Measurements from ENCODE around the gene KIR2DL1.
"Not testable (repeated sequence)": the region's sequence is repeated elsewhere in the genome, so short reads cannot be mapped to it uniquely, and the experiment has no call there.

KIR2DL1 gene

GRCh38 chr19:54769646-54770045 is at the start of gene KIR2DL1:
TSS of gene KIR2DL1 (plus strand) at chr19:54769793. CDS start at chr19:54769851, 58 bp downstream.
- not testable (repeated sequence) for DNase-seq

DNA sequence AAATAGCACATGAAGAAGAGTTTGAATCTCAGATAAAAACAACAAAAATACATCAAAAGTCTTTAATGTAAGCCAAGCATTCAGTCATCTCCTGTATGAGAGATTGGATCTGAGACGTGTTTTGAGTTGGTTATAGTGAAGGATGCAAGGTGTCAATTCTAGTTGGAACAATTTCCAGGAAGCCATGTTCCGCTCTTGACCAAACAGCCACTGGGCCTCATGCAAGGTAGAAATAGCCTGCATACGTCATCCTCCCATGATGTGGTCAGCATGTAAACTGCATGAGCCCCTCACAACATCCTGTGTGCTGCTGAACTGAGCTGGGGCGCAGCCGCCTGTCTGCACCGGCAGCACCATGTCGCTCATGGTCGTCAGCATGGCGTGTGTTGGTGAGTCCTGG is 45.5 kb upstream of the KIR2DL1 start, which contains the start of gene KIR3DL3:
Gene KIR3DL3 (plus strand): TSS at position 301 of the 400 bp plus-strand sequence. CDS start 55 bp downstream, at position 356.
- DNase-seq: no peak

GRCh38 chr19:54724644-54725043 is 44.9 kb upstream of the KIR2DL1 start:
- no peak for DNase-seq

- DNase-seq: no peak
Measured at GRCh38 chr19:54725321-54725720, 44.3 kb upstream of the KIR2DL1 start.

- no peak for DNase-seq
Measured at GRCh38 chr19:54727562-54727961, 42.0 kb upstream of the KIR2DL1 start.

- DNase-seq: no peak
Measured at GRCh38 chr19:54728167-54728566, 41.4 kb upstream of the KIR2DL1 start.

DNA sequence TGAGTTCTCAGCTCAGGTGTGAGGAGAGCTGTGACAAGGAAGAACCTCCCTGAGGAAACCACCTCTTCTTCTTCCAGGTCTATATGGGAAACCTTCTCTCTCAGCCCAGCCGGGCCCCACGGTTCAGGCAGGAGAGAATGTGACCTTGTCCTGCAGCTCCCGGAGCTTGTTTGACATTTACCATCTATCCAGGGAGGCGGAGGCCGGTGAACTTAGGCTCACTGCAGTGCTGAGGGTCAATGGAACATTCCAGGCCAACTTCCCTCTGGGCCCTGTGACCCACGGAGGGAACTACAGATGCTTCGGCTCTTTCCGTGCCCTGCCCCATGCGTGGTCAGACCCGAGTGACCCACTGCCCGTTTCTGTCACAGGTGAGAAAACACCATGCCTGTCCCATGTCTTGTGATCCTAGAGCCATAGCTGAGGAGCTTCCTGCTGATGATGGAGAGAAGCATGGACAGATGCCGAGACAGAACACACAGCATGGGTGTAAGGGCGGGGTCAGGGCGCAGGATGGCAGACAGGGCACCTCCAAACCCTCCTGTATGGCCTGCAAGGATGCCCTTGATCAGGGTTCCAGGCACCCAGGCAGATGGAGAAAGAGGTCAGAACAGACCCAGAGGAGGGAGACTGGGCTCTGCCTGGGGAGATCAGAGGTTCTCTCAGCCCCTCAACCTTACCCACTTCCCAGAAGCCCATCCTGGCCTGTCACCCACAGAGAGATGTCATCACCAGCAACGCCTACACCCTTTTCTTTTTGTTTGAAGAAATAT is 40.0 kb upstream of the KIR2DL1 start:
- DNase-seq: no peak

GRCh38 chr19:54731191-54731590 is 38.4 kb upstream of the KIR2DL1 start:
- no peak for DNase-seq

DNA sequence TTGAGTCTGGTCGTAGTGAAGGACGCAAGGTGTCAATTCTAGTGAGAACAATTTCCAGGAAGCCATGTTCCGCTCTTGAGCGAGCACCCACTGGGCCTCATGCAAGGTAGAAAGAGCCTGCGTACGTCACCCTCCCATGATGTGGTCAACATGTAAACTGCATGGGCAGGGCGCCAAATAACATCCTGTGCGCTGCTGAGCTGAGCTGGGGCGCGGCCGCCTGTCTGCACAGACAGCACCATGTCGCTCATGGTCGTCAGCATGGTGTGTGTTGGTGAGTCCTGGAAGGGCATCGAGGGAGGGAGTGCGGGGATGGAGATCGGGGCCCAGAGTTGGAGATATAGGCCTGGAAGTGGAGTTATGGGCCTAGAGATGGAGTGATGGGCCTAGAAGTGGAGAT is 31.3 kb upstream of the KIR2DL1 start, which contains the start of gene KIR2DL3:
Gene KIR2DL3 (plus strand): TSS at position 208 of the 400 bp plus-strand sequence. CDS start 33 bp downstream, at position 241.
- not testable (repeated sequence) for DNase-seq

DNA sequence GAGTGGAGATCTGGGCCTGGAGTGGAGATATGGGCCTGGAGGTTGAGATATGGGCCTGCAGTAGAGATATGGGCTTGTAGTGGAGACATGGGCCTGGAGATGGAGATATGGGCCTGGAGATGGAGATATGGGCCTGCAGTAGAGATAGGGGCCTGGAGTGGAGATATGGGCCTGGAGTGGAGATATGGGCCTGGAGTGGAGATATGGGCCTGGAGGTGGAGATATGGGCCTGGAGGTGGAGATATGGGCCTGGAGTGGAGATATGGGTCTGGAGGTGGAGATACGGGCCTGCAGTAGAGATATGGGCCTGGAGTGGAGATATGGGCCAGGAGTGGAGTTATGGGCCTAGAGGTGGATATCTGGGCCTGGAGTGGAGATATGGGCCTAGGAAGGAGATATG is 30.9 kb upstream of the KIR2DL1 start:
- no peak for DNase-seq

DNA sequence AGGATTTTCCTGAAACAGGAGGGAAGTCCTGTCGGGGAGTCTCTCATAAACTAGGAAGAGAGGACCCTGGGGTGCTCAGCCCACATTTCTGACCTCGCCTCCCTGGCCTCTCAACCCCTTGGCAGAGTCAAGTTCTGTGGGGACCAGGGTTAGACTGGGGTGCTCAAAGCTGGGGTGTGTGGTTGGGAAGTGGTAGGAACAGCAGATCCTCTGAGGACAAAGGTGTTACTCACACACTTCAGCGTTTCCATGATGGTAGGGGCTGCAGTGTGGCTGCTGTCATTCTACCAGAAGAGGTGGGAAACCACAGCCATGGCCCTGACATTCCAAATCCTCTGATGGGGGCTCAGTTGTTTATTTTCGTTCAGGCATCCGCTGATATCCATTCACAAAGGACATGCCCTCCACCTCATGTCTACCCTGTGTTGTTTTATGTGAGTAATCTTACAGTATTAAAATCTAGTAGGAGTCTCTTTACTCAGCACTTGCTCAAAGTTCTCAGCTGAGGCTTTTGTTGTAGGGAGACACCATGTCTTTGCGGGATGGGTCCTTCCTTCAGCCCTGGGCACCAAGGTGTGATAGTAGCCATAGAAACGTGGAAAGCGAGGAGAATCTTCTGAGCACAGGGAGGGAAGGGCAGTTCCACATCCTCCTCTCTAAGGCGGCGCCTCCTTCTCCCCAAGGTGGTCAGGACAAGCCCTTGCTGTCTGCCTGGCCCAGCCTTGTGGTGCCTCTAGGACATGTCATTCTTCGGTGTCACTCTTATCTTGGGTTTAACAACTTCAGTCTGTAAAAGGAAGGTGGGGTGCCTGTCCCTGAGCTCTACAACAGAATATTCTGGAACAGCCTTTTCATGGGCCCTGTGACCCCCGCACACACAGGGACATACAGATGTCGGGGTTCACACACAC is 29.8 kb upstream of the KIR2DL1 start:
- no peak for DNase-seq

DNA sequence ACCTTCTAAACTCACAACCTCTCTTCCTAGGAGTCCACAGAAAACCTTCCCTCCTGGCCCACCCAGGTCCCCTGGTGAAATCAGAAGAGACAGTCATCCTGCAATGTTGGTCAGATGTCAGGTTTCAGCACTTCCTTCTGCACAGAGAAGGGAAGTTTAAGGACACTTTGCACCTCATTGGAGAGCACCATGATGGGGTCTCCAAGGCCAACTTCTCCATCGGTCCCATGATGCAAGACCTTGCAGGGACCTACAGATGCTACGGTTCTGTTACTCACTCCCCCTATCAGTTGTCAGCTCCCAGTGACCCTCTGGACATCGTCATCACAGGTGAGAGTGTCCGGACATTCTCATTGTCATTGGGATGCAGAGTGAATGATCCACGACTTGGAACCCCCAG is 27.6 kb upstream of the KIR2DL1 start:
- DNase-seq: not testable (repeated sequence)

GRCh38 chr19:54744080-54744479 is 25.5 kb upstream of the KIR2DL1 start:
- DNase-seq: not testable (repeated sequence)

- peak; percentile 22 for DNase-seq
Measured at GRCh38 chr19:54747614-54748322, 21.8 kb upstream of the KIR2DL1 start.

- DNase-seq: not testable (repeated sequence)
Measured at GRCh38 chr19:54750276-54750675, 19.3 kb upstream of the KIR2DL1 start.

DNA sequence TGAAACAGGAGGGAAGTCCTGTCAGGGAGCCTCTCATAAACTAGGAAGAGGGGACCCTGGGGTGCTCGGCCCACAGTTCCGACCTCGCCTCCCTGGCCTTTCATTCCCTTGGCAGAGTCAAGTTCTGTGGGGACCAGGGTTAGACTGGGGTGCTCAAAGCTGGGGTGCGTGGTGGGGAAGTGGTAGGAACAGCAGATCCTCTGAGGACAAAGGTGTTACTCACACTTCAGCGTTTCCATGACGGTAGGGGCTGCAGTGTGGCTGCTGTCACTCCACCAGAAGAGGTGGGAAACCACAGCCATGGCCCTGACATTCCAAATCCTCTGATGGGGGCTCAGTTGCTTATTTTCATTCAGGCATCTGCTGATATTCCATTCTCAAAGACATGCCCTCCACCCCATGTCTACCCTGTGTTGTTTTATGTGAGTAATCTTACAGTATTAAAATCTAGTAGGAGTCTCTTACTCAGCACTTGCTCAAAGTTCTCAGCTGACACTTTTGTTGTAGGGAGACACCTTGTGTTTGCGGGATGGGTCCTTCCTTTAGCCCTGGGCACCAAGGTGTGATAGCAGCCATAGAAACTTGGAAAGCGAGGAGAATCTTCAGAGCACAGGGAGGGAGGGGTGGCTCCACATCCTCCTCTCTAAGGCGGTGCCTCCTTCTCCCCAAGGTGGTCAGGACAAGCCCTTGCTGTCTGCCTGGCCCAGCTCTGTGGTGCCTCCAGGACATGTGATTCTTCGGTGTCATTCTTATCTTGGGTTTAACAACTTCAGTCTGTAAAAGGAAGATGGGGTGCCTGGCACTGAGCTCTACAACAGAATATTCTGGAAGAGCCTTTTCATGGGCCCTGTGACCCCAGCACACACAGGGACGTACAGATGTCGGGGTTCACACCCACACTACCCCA is 13.1 kb upstream of the KIR2DL1 start:
- DNase-seq: not testable (repeated sequence)

- DNase-seq: not testable (repeated sequence)
Measured at GRCh38 chr19:54758577-54758976, 11.0 kb upstream of the KIR2DL1 start.

GRCh38 chr19:54764219-54764618 is 5.4 kb upstream of the KIR2DL1 start:
- peak; percentile 45 for DNase-seq

GRCh38 chr19:54766464-54766863 is 3.1 kb upstream of the KIR2DL1 start:
- DNase-seq: not testable (repeated sequence)

- not testable (repeated sequence) for DNase-seq
Measured at GRCh38 chr19:54770511-54770910, 918 bp downstream of the KIR2DL1 start.

Data from SIG-M5 (cell line).